Heart left ventricle (tissue), 13 donors: ENCODE results near the gene ATP1A4.

ENCODE experiments used
- POLR2A ChIP-seq, 2 donors: fragments of 450-650 bp; IDR thresholded peaks; one replicate each; pipeline ENCODE4 v1.6.1; 2017; ENCODE audit warnings: antibody characterized with exemption in 2 of 2, mild to moderate bottlenecking in 2 of 2, moderate library complexity in 2 of 2
- TF ChIP-seq, protein P1 (sequence below), 12 donors: fragments of 200-600 bp; sonication (generic) in 4 of 12; IDR thresholded peaks; one replicate each; pipeline versions ENCODE4 v1.5.0 to v1.8.0; 2018 to 2022; ENCODE audit warnings: antibody characterized with exemption in 12 of 12, mild to moderate bottlenecking in 5 of 12
- donor health status: ischemic (EF 13 %, LVEDD 7.1; RV severe dilation, severe dysfunction).
- donor health status: DM: no; HTN: yes; CAD: no.
- donor health status: DM: no; HTN: no; CAD: no.
- donor health status: ischemic (EF 25% LVEDD 6.9; RV normal size, moderate dysfunction).
- donor health status: ischemic (EF 25% LVEDD 5.7; RV mildly dilated, moderate dysfunction).
- donor health status: ischemic (EF 35%, LVEDD 5.7; RV mildly dilated, moderate dysfunction).
- donor health status: nonischemic (EF 11% LVEDD 7.7; RV severe dilation, severe dysfunction).
- donor health status: DM: yes; HTN: yes; CAD: no.
- donor health status: PGD.
- donor health status: ischemic (EF 29% LVEDD 5.4; RV normal size, mild dysfunction).
- donor health status: nonischemic (EF 23%, LVEDD 6.1; RV moderate dilation, normal function).

DNA sequence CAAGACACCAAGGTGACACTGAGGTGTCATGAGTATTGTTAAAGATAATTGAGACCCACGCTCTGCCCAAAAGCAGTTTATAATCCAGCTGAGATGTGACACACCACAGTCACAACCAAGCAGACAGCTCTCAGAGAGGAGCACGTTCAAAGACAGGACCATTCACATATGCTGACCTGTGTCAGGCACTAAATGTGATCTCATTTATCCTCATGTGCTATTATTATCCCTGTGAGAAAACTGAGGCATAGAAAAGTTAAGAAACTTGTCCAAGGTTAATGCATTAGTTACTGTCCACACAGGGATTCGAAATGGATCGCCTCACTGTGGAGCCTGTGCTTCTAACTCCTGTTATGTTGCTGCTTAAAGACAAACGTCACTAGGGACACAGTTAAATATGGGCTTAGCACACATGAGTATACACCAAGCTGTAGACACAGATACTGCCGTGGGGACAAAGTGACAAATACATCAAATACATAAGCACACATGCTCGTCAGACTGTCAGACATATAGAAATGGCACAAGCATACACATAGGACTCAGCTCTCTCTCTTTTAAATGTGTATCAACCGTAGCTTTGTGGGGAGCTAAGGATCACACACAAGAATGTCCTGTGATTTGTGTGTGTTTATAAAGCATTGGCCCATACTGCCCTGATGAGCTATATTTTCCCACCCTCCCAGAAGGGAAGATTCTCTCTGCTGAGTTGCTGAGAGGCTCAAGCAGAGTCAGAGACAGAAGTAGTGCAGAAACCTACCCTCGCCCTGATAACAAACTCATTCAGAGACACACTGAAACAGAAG is 49.5 kb upstream of the ATP1A4 start:
- TF ChIP-seq, protein P1, sequence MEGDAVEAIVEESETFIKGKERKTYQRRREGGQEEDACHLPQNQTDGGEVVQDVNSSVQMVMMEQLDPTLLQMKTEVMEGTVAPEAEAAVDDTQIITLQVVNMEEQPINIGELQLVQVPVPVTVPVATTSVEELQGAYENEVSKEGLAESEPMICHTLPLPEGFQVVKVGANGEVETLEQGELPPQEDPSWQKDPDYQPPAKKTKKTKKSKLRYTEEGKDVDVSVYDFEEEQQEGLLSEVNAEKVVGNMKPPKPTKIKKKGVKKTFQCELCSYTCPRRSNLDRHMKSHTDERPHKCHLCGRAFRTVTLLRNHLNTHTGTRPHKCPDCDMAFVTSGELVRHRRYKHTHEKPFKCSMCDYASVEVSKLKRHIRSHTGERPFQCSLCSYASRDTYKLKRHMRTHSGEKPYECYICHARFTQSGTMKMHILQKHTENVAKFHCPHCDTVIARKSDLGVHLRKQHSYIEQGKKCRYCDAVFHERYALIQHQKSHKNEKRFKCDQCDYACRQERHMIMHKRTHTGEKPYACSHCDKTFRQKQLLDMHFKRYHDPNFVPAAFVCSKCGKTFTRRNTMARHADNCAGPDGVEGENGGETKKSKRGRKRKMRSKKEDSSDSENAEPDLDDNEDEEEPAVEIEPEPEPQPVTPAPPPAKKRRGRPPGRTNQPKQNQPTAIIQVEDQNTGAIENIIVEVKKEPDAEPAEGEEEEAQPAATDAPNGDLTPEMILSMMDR (IDR thresholded peaks at IDR 0.05) = no peak
- no peak for TF ChIP-seq POLR2A (IDR thresholded peaks at IDR 0.05)
